Measurements from ENCODE around the gene ABCG1.

Gene ABCG1

GRCh38 chr21:42272984-42273600, 54.2 kb downstream of the ABCG1 start:
- no peak for DNase-seq

- no peak for DNase-seq
Measured at GRCh38 chr21:42276076-42276475, 57.1 kb downstream of the ABCG1 start.

- no peak for DNase-seq
Measured at GRCh38 chr21:42276526-42277154, 57.7 kb downstream of the ABCG1 start.

- DNase-seq = no peak
Measured at GRCh38 chr21:42277593-42277992, 58.7 kb downstream of the ABCG1 start.

GRCh38 chr21:42278451-42279149, 59.7 kb downstream of the ABCG1 start:
- no peak for DNase-seq

- DNase-seq = no peak
Measured at GRCh38 chr21:42279341-42279871, 60.5 kb downstream of the ABCG1 start.

- no peak for DNase-seq
Measured at GRCh38 chr21:42279888-42280287, 60.9 kb downstream of the ABCG1 start.

- DNase-seq = no peak
Measured at GRCh38 chr21:42280356-42281180, 61.6 kb downstream of the ABCG1 start.

- no peak for DNase-seq
Measured at GRCh38 chr21:42281181-42281680, 62.3 kb downstream of the ABCG1 start.

GRCh38 chr21:42282021-42282420, 63.1 kb downstream of the ABCG1 start:
- DNase-seq = no peak

- no peak for DNase-seq
Measured at GRCh38 chr21:42282715-42283114, 63.8 kb downstream of the ABCG1 start.

- no peak for DNase-seq
Measured at GRCh38 chr21:42285569-42286245, 66.8 kb downstream of the ABCG1 start.

- DNase-seq = no peak
Measured at GRCh38 chr21:42286416-42286815, 67.5 kb downstream of the ABCG1 start.

GRCh38 chr21:42287193-42288083, 68.5 kb downstream of the ABCG1 start:
- DNase-seq = no peak

- no peak for DNase-seq
Measured at GRCh38 chr21:42288962-42289361, 70.0 kb downstream of the ABCG1 start.

GRCh38 chr21:42289926-42290325, 71.0 kb downstream of the ABCG1 start:
- peak in 1 of 2 donors; percentile 43 for DNase-seq

GRCh38 chr21:42290505-42290904, 71.6 kb downstream of the ABCG1 start:
- no peak for DNase-seq

- DNase-seq = no peak
Measured at GRCh38 chr21:42291003-42291750, 72.2 kb downstream of the ABCG1 start.

GRCh38 chr21:42291751-42292562, 73.0 kb downstream of the ABCG1 start:
- DNase-seq = no peak
